SU-DHL-6 (cell line): ENCODE measurements around the gene SYT10.
"Not testable (repeated sequence)": the region's sequence is repeated elsewhere in the genome, so short reads cannot be mapped to it uniquely, and the experiment has no call there.

Experiments used
- CTCF ChIP-seq: fragments of 200-600 bp; sonication (generic); IDR thresholded peaks from one replicate; pipeline ENCODE4 v1.5.1; 2017; ENCODE audit warnings: antibody characterized with exemption, mild to moderate bottlenecking, low read length, moderate library complexity; ENCODE audit not compliant: insufficient read depth, poor library complexity, severe bottlenecking
- EZH2phosphoT487 ChIP-seq: fragments of 200-600 bp; sonication (generic), shearing (Covaris generic); conservative IDR thresholded peaks from 2 replicates; pipeline ENCODE4 v1.6.1; 2018; ENCODE audit warnings: mild to moderate bottlenecking, antibody characterized with exemption, low read length, moderate library complexity, mixed read lengths

GRCh38 chr12:33331961-33332398 is 107.6 kb downstream of the SYT10 start:
- not testable (repeated sequence) for TF ChIP-seq CTCF, EZH2phosphoT487
